ENCODE measurements around the gene SEC16B. TPM values are rescaled to one million over a fixed set of nuclear protein-coding genes. Genes with fewer than 3 reads are reported as not detected.

The SEC16B gene
- total RNA-seq, 4 donors from 2014 or later, result 4.7 to 16.9 (median 11.9) TPM

DNA sequence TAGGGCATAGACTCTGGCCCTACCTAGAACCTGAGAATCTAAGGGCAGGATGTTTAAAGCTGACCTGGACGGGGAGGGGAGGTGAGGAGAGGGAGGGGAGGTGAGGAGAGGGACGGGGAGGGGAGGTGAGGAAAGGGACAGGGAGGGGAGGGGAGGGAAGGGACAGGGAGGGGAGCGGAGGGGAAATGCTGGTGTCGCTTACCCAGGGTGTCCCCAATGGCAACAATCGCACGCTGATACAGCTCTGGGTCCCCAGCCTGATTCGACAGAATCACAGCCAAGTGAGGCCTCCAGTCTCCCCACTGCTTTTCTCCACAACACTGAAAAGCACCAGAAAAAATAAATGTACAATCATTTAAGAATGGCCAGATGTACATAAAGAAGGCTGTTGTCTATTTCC, 22.2 kb downstream of the SEC16B start:
- Histone ChIP-seq H3K27me3 (no peaks in the 10 kb centered on the region), H3K36me3 (no peaks in the 10 kb centered on the region), H3K4me1 (peaks cover 0 to 3% of the 10 kb centered on the region in 2 donors), H3K27ac (no peak overlapping the region), H3K4me3 (no peak overlapping the region), H3K9me3 (no peaks in the 10 kb centered on the region)
- intact Hi-C loops (cut with DNase I; ENCODE audit: low total_unique reads), result no loop called here
- DNase-seq, result no peak
- TF ChIP-seq, protein P1, sequence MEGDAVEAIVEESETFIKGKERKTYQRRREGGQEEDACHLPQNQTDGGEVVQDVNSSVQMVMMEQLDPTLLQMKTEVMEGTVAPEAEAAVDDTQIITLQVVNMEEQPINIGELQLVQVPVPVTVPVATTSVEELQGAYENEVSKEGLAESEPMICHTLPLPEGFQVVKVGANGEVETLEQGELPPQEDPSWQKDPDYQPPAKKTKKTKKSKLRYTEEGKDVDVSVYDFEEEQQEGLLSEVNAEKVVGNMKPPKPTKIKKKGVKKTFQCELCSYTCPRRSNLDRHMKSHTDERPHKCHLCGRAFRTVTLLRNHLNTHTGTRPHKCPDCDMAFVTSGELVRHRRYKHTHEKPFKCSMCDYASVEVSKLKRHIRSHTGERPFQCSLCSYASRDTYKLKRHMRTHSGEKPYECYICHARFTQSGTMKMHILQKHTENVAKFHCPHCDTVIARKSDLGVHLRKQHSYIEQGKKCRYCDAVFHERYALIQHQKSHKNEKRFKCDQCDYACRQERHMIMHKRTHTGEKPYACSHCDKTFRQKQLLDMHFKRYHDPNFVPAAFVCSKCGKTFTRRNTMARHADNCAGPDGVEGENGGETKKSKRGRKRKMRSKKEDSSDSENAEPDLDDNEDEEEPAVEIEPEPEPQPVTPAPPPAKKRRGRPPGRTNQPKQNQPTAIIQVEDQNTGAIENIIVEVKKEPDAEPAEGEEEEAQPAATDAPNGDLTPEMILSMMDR (IDR thresholded peaks at IDR 0.05), result no peak
- no peak for TF ChIP-seq POLR2A (IDR thresholded peaks at IDR 0.05)

GRCh38 chr1:177945943-177946650, 23.8 kb downstream of the SEC16B start:
- Histone ChIP-seq H3K27ac (peak overlapping the region in 1 of 2 donors; percentile 74), H3K9me3 (no peaks in the 10 kb centered on the region), H3K4me1 (peaks cover 0 to 3% of the 10 kb centered on the region in 2 donors), H3K27me3 (no peaks in the 10 kb centered on the region), H3K4me3 (no peak overlapping the region), H3K36me3 (no peaks in the 10 kb centered on the region)
- TF ChIP-seq POLR2A (IDR thresholded peaks at IDR 0.05), result no peak
- TF ChIP-seq, protein P1 (IDR thresholded peaks at IDR 0.05), result peak; percentile 62 to 82 (median 78)
- DNase-seq, result peak; percentile 57 to 75
- intact Hi-C loops (cut with DNase I; ENCODE audit: low total_unique reads), result no loop called here

DNA sequence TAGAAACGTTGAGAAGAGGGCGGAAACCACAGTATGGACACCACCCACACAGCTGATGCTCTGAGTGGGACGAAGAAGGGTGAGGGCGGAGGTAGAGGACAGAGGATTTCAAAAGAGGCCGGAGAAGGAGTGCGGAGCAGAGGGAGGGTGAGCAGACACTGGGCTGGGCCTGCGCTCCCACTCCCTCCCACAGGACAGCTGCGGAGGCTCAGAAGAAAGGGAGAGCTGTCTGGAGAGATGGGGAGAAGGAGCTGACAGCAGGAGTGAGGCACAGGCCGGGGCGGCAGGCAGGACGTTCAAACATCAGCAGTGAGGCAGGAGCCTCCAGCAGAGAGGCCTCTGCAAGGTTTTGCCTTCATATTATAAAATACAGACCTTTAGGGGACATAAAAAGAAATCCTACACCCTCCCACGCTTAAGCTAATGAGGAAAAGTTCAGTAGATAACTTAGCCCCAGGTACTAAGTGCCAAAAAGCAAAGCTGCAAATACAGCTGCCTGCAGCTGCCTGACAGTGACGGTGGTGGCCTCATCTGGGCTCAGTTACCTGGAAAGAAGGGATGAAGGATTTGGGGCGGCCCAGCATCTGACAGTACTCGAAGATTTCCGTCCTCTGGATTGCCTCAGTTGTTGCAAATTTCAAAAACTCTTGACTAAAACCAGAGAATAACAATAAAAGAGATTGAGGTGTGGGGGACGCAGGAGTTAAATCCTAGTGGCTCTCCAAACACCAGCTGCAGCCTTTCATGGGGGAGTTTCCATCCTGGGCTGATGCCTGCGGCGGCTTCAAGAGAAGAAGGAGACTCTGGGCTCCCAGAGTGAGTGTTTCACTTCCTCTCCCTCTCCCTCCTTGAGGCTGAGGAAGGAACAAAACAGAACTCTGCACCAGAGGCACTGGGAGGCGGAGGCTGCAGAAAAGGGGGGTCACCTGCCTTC, 25.6 kb downstream of the SEC16B start:
- TF ChIP-seq, protein P1 (IDR thresholded peaks at IDR 0.05), result no peak
- no peak for TF ChIP-seq POLR2A (IDR thresholded peaks at IDR 0.05)
- no peak overlapping the region for H3K4me3 ChIP-seq
- no peaks in the 10 kb centered on the region for H3K9me3 ChIP-seq
- intact Hi-C loops (cut with DNase I; ENCODE audit: low total_unique reads), result no loop called here
- H3K36me3 ChIP-seq, result no peaks in the 10 kb centered on the region
- H3K4me1 ChIP-seq, result peaks cover 0 to 3% of the 10 kb centered on the region in 2 donors
- DNase-seq, result peak; percentile 80 to 83
- peak overlapping the region; percentile 71 to 74 for H3K27ac ChIP-seq
- H3K27me3 ChIP-seq, result no peaks in the 10 kb centered on the region

DNA sequence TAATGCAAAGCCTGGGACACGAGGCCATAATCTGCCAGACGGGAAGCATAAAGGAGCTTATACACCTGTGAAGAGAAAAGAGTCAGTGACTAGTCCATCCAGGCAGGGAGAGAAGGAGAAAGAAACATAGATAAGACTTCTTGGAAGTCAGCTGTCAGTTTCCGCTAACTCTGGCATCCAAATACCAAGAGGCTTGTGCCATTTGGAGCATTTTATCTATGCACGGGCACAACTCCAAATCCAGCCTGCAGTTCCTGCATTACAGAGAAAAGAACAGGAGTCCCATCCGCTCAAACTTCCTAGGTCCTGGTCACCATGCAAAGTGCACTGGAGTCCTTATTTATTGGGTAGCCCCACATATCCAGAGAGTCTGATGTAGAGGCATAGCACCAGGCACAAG, 27.9 kb downstream of the SEC16B start:
- no peak overlapping the region for H3K27ac ChIP-seq
- intact Hi-C loops (cut with DNase I; ENCODE audit: low total_unique reads), result no loop called here
- no peaks in the 10 kb centered on the region for H3K27me3 ChIP-seq
- TF ChIP-seq, protein P1 (IDR thresholded peaks at IDR 0.05), result no peak
- TF ChIP-seq POLR2A (IDR thresholded peaks at IDR 0.05), result no peak
- no peaks in the 10 kb centered on the region for H3K9me3 ChIP-seq
- H3K4me1 ChIP-seq, result peaks cover 0 to 3% of the 10 kb centered on the region in 2 donors
- H3K36me3 ChIP-seq, result no peaks in the 10 kb centered on the region
- H3K4me3 ChIP-seq, result no peak overlapping the region
- DNase-seq, result no peak

DNA sequence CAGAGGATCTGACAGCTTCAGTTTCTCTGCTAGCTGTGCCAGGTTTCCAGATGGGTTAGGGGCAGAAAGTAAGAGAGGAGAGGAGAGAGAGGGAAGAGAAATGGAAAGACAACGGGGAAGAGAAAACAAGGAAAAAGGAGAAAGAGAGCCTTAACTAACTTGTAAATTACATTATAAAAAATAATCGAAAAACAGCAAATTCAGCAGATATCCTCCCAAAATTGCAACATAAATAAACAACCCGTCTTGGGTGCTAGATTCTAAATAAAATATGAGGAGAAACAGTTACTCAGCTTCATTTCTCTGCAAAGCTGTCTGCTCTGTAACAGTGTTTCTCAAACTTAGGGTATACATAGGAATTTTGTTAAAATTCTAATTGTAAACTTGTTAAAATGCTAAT, 29.2 kb downstream of the SEC16B start:
- H3K27me3 ChIP-seq, result no peaks in the 10 kb centered on the region
- intact Hi-C loops (cut with DNase I; ENCODE audit: low total_unique reads), result no loop called here
- TF ChIP-seq, protein P1 (IDR thresholded peaks at IDR 0.05), result no peak
- no peak for TF ChIP-seq POLR2A (IDR thresholded peaks at IDR 0.05)
- H3K9me3 ChIP-seq, result no peaks in the 10 kb centered on the region
- peaks cover 0 to 3% of the 10 kb centered on the region in 2 donors for H3K4me1 ChIP-seq
- no peak overlapping the region for H3K4me3 ChIP-seq
- no peaks in the 10 kb centered on the region for H3K36me3 ChIP-seq
- DNase-seq, result no peak
- H3K27ac ChIP-seq, result no peak overlapping the region
